Measurements from ENCODE around the gene MBOAT1.

- no peak for TF ChIP-seq POLR2A (IDR thresholded peaks at IDR 0.05)
- TF ChIP-seq, protein P1, sequence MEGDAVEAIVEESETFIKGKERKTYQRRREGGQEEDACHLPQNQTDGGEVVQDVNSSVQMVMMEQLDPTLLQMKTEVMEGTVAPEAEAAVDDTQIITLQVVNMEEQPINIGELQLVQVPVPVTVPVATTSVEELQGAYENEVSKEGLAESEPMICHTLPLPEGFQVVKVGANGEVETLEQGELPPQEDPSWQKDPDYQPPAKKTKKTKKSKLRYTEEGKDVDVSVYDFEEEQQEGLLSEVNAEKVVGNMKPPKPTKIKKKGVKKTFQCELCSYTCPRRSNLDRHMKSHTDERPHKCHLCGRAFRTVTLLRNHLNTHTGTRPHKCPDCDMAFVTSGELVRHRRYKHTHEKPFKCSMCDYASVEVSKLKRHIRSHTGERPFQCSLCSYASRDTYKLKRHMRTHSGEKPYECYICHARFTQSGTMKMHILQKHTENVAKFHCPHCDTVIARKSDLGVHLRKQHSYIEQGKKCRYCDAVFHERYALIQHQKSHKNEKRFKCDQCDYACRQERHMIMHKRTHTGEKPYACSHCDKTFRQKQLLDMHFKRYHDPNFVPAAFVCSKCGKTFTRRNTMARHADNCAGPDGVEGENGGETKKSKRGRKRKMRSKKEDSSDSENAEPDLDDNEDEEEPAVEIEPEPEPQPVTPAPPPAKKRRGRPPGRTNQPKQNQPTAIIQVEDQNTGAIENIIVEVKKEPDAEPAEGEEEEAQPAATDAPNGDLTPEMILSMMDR (IDR thresholded peaks at IDR 0.05 in 4 of 5, conservative IDR thresholded peaks at IDR 0.05 in 1 of 5): no peak
These were observed 23.6 kb downstream of the MBOAT1 start for GRCh38 chr6:20188630-20189075.

All from gastrocnemius medialis (tissue), 4 donors.